KMS-11 (cell line): ENCODE data around the gene ATP1A4.

ENCODE experiments used
- H2AFZ ChIP-seq: fragments of 200-600 bp; sonication (generic); 2 replicates; pipeline ENCODE4 v1.6.1; 2016; ENCODE audit warnings: antibody characterized with exemption, mixed run types, low read depth
- H3K27ac ChIP-seq: fragments of 200-600 bp; sonication (generic); 2 replicates; pipeline ENCODE4 v1.6.1; 2016; ENCODE audit warnings: mild to moderate bottlenecking, mixed run types
- H3K27me3 ChIP-seq: fragments of 200-600 bp; sonication (generic); 2 replicates; pipeline ENCODE4 v1.6.1; 2017; ENCODE audit warnings: mild to moderate bottlenecking, low read depth, mixed run types, moderate library complexity; ENCODE audit not compliant: insufficient read depth
- H3K36me3 ChIP-seq: fragments of 200-600 bp; sonication (generic); 2 replicates; pipeline ENCODE4 v1.6.1; 2017; ENCODE audit warnings: mild to moderate bottlenecking, mixed run types; ENCODE audit not compliant: insufficient read depth
- H3K4me1 ChIP-seq: fragments of 200-600 bp; sonication (generic); 2 replicates; pipeline ENCODE4 v1.6.1; 2016; ENCODE audit warnings: mild to moderate bottlenecking, low read depth, mixed run types; ENCODE audit not compliant: poor library complexity, severe bottlenecking
- H3K4me2 ChIP-seq: fragments of 200-600 bp; sonication (generic); 2 replicates; pipeline ENCODE4 v1.7.0; 2016; ENCODE audit warnings: mild to moderate bottlenecking, mixed run types
- H3K4me3 ChIP-seq: fragments of 200-600 bp; sonication (generic); IDR thresholded peaks from 2 replicates; pipeline ENCODE4 v1.6.1; 2017; ENCODE audit warnings: low read depth, low read length, mixed read lengths; ENCODE audit not compliant: insufficient read depth
- H3K79me2 ChIP-seq: fragments of 200-600 bp; sonication (generic); 2 replicates; pipeline ENCODE4 v1.6.1; 2016; ENCODE audit warnings: low read depth, mixed run types; ENCODE audit not compliant: insufficient read depth
- H3K9ac ChIP-seq: fragments of 200-600 bp; sonication (generic); 2 replicates; pipeline ENCODE4 v1.6.1; 2016; ENCODE audit warnings: mild to moderate bottlenecking, mixed run types
- H4K20me1 ChIP-seq: fragments of 200-600 bp; sonication (generic); 2 replicates; pipeline ENCODE4 v1.6.1; 2016; ENCODE audit warnings: mild to moderate bottlenecking, mixed run types; ENCODE audit not compliant: insufficient read depth
- CTCF ChIP-seq: fragments of 200-600 bp; sonication (generic); conservative IDR thresholded peaks from 2 replicates; pipeline ENCODE4 v1.6.1; 2017; ENCODE audit warnings: low read depth, mild to moderate bottlenecking, antibody characterized with exemption, low read length, moderate library complexity, mixed read lengths

The ATP1A4 gene

GRCh38 chr1:160177231-160177630 is 25.8 kb downstream of the ATP1A4 start:
- no peak overlapping the region for H3K9ac ChIP-seq
- H3K27me3 ChIP-seq, result no peaks in the 10 kb centered on the region
- no peaks in the 10 kb centered on the region for H3K79me2 ChIP-seq
- no peak overlapping the region for H3K4me2 ChIP-seq
- H3K36me3 ChIP-seq, result no peaks in the 10 kb centered on the region
- no peaks in the 10 kb centered on the region for H3K4me1 ChIP-seq
- no peaks in the 10 kb centered on the region for H4K20me1 ChIP-seq
- H2AFZ ChIP-seq, result no peak overlapping the region
- no peak overlapping the region for H3K4me3 ChIP-seq
- no peak overlapping the region for H3K27ac ChIP-seq
- no peak for TF ChIP-seq CTCF

GRCh38 chr1:160177667-160178066 is 26.3 kb downstream of the ATP1A4 start:
- H3K9ac ChIP-seq, result no peak overlapping the region
- no peaks in the 10 kb centered on the region for H4K20me1 ChIP-seq
- TF ChIP-seq CTCF, result no peak
- no peak overlapping the region for H3K27ac ChIP-seq
- H3K4me1 ChIP-seq, result no peaks in the 10 kb centered on the region
- no peak overlapping the region for H2AFZ ChIP-seq
- no peaks in the 10 kb centered on the region for H3K27me3 ChIP-seq
- no peak overlapping the region for H3K4me3 ChIP-seq
- no peak overlapping the region for H3K4me2 ChIP-seq
- no peaks in the 10 kb centered on the region for H3K36me3 ChIP-seq
- no peaks in the 10 kb centered on the region for H3K79me2 ChIP-seq

- Histone ChIP-seq H3K4me1 (no peaks in the 10 kb centered on the region), H3K4me3 (no peak overlapping the region), H3K4me2 (no peak overlapping the region)
Observed at GRCh38 chr1:160178731-160179130, 27.3 kb downstream of the ATP1A4 start.

GRCh38 chr1:160179336-160179735 is 27.9 kb downstream of the ATP1A4 start:
- no peaks in the 10 kb centered on the region for H4K20me1 ChIP-seq
- H3K4me3 ChIP-seq, result no peak overlapping the region
- H3K79me2 ChIP-seq, result no peaks in the 10 kb centered on the region
- no peak overlapping the region for H3K9ac ChIP-seq
- H2AFZ ChIP-seq, result no peak overlapping the region
- no peak overlapping the region for H3K27ac ChIP-seq
- no peaks in the 10 kb centered on the region for H3K36me3 ChIP-seq
- H3K4me1 ChIP-seq, result no peaks in the 10 kb centered on the region
- H3K27me3 ChIP-seq, result no peaks in the 10 kb centered on the region
- TF ChIP-seq CTCF, result no peak
- no peak overlapping the region for H3K4me2 ChIP-seq

More at GRCh38 chr1:160178731-160179130, 27.3 kb downstream of the ATP1A4 start:
- H3K36me3 ChIP-seq, result no peaks in the 10 kb centered on the region
- no peaks in the 10 kb centered on the region for H3K79me2 ChIP-seq
- no peak overlapping the region for H3K9ac ChIP-seq
- TF ChIP-seq CTCF, result no peak
- no peak overlapping the region for H3K27ac ChIP-seq
- H4K20me1 ChIP-seq, result no peaks in the 10 kb centered on the region
- no peak overlapping the region for H2AFZ ChIP-seq
- no peaks in the 10 kb centered on the region for H3K27me3 ChIP-seq
